Neural cell (in vitro differentiated cells): ENCODE measurements around the gene BMAL1. TPM values are rescaled to one million over a fixed set of nuclear protein-coding genes. Genes with fewer than 3 reads are reported as not detected.

ENCODE experiments used
- H2AFZ ChIP-seq: fragments of 200-600, 300-800 bp; sonication (generic), shearing (Covaris generic); 2 replicates; pipeline ENCODE4 v1.6.0; 2014; ENCODE audit warnings: low read depth, mild to moderate bottlenecking, antibody characterized with exemption, low read length, moderate library complexity
- H3F3A ChIP-seq: fragments of 200-600 bp; shearing (Covaris generic); 2 replicates; pipeline ENCODE4 v1.6.1; 2016; ENCODE audit warnings: mild to moderate bottlenecking, moderate library complexity, mixed read lengths, antibody characterized with exemption, low read length; ENCODE audit not compliant: insufficient read depth, poor library complexity, severe bottlenecking
- H3K27ac ChIP-seq: fragments of 200-600, 300-800 bp; sonication (generic), shearing (Covaris generic); 2 replicates; pipeline ENCODE4 v1.5.1; 2014; ENCODE audit warnings: mild to moderate bottlenecking, low read length, moderate library complexity
- H3K27me3 ChIP-seq: fragments of 300-800, 200-600 bp; sonication (generic), shearing (Covaris generic); 2 replicates; pipeline ENCODE4 v1.6.0; 2014; ENCODE audit warnings: mild to moderate bottlenecking, low read depth, low read length, moderate library complexity; ENCODE audit not compliant: insufficient read depth
- H3K36me3 ChIP-seq: fragments of 300-800, 200-600 bp; sonication (generic), shearing (Covaris generic); 2 replicates; pipeline ENCODE4 v1.5.1; 2014; ENCODE audit warnings: mild to moderate bottlenecking, antibody characterized with exemption, low read length, moderate library complexity; ENCODE audit not compliant: insufficient read depth
- H3K4me2 ChIP-seq: fragments of 300-800, 200-600 bp; sonication (generic), shearing (Covaris generic); 2 replicates; pipeline ENCODE4 v1.6.0; 2014; ENCODE audit warnings: mild to moderate bottlenecking, low read length
- H3K4me3 ChIP-seq: fragments of 300-800, 200-600 bp; sonication (generic), shearing (Covaris generic); 2 replicates; pipeline ENCODE4 v1.5.1; 2014; ENCODE audit warnings: mild to moderate bottlenecking, low read length, moderate library complexity
- H3K79me2 ChIP-seq: fragments of 200-600 bp; shearing (Covaris generic); replicated peaks from 2 replicates; pipeline ENCODE4 v1.6.0; 2014; ENCODE audit warnings: mild to moderate bottlenecking, low read length, moderate library complexity; ENCODE audit not compliant: insufficient read depth
- H3K9ac ChIP-seq: fragments of 300-800, 200-600 bp; sonication (generic), shearing (Covaris generic); 2 replicates; pipeline ENCODE4 v1.6.1; 2016; ENCODE audit warnings: mild to moderate bottlenecking, low read length, mixed read lengths
- H3K9me2 ChIP-seq: fragments of 200-600 bp; shearing (Covaris generic); 2 replicates; pipeline ENCODE4 v1.6.1; 2016; ENCODE audit warnings: mild to moderate bottlenecking, low read length, mixed read lengths; ENCODE audit not compliant: insufficient read depth
- H3K9me3 ChIP-seq: fragments of 200-600, 300-800 bp; sonication (generic), shearing (Covaris generic); 2 replicates; pipeline ENCODE4 v1.6.1; 2016; ENCODE audit warnings: mild to moderate bottlenecking, mixed run types, low read length, moderate library complexity, mixed read lengths
- H4K20me1 ChIP-seq: fragments of 200-600 bp; shearing (Covaris generic); 2 replicates; pipeline ENCODE4 v1.6.1; 2016; ENCODE audit warnings: mild to moderate bottlenecking, mixed run types; ENCODE audit not compliant: insufficient read depth
- EP300 ChIP-seq: fragments of 450-650 bp; conservative IDR thresholded peaks from 2 replicates; pipeline ENCODE4 v1.6.1; 2014; ENCODE audit warnings: antibody characterized with exemption, mild to moderate bottlenecking, moderate library complexity; ENCODE audit not compliant: poor library complexity, severe bottlenecking
- EZH2 ChIP-seq: fragments of 200-600, 300-800 bp; shearing (Covaris generic), sonication (generic); IDR thresholded peaks from 2 replicates; pipeline ENCODE4 v1.6.1; 2014; ENCODE audit warnings: antibody characterized with exemption, low read length, borderline replicate concordance, mild to moderate bottlenecking; ENCODE audit not compliant: insufficient read depth, poor library complexity, severe bottlenecking
- MXI1 ChIP-seq: fragments of 450-650 bp; conservative IDR thresholded peaks from 2 replicates; pipeline ENCODE4 v1.6.1; 2014; ENCODE audit warnings: antibody characterized with exemption, mild to moderate bottlenecking; ENCODE audit not compliant: poor library complexity, severe bottlenecking
- POLR2AphosphoS5 ChIP-seq: IDR thresholded peaks from 2 replicates; pipeline ENCODE4 v1.6.1; 2012
- RAD21 ChIP-seq: fragments of 450-650 bp; conservative IDR thresholded peaks from 2 replicates; pipeline ENCODE4 v1.6.1; 2014; ENCODE audit warnings: antibody characterized with exemption, mild to moderate bottlenecking, moderate library complexity
- SMC3 ChIP-seq: fragments of 450-650 bp; conservative IDR thresholded peaks from 2 replicates; pipeline ENCODE4 v1.6.1; 2014; ENCODE audit warnings: antibody characterized with exemption, mild to moderate bottlenecking, moderate library complexity; ENCODE audit not compliant: poor library complexity
- TAF1 ChIP-seq: IDR thresholded peaks from 2 replicates; pipeline ENCODE4 v1.6.1; 2012; ENCODE audit warnings: low read depth
- polyA plus RNA-seq: library from polyadenylated mRNA; depleted of rRNA; stranded (reverse); fragments of >200 nt; gene quantifications from 2 replicates; pipeline ENCODE4 v1.2.3, GENCODE V29; 2014
- TF ChIP-seq, protein P1 (sequence below): fragments of 450-650 bp; IDR thresholded peaks from 2 replicates; pipeline ENCODE4 v1.5.1; 2014; ENCODE audit warnings: antibody characterized with exemption, mild to moderate bottlenecking, moderate library complexity; ENCODE audit not compliant: poor library complexity, severe bottlenecking
- TF ChIP-seq, protein P2 (sequence below): IDR thresholded peaks from 2 replicates; pipeline ENCODE4 v1.6.1; 2012; ENCODE audit warnings: borderline replicate concordance

Gene BMAL1
- polyA plus RNA-seq, 1 donor from 2014 or later: 17.1 TPM

DNA sequence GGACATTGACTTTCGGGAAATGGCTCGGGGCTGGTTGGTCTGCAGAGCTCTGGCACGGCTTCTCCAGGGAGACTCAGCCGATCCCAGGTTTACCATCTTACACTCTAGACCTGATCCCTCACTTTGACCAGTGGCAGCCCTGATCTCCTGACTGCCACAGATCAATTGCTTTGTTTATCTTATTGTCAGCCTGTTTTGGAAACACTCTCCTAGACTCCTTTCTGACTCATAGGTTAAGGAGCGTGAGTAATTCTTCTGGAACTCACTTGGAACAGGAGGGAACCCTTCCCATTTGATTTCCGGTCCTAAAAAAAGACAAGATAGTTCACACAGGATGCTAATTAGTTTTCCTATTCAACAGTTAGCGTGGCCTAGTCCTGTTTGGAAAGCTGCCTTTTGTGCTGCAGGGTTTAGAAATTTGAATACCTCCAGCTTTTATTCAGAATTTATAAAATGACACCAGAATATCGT, 16.0 kb upstream of the BMAL1 start:
- H3K9me3 ChIP-seq: no peaks in the 10 kb centered on the region
- no peak overlapping the region for H3K27ac ChIP-seq
- no peak overlapping the region for H3K4me2 ChIP-seq
- H2AFZ ChIP-seq: no peak overlapping the region
- H3F3A ChIP-seq: no peaks in the 10 kb centered on the region
- no peaks in the 10 kb centered on the region for H3K36me3 ChIP-seq
- no peaks in the 10 kb centered on the region for H3K79me2 ChIP-seq
- no peaks in the 10 kb centered on the region for H3K9me2 ChIP-seq
- H3K4me3 ChIP-seq: no peak overlapping the region
- no peak overlapping the region for H3K9ac ChIP-seq
- TF ChIP-seq, protein P1, sequence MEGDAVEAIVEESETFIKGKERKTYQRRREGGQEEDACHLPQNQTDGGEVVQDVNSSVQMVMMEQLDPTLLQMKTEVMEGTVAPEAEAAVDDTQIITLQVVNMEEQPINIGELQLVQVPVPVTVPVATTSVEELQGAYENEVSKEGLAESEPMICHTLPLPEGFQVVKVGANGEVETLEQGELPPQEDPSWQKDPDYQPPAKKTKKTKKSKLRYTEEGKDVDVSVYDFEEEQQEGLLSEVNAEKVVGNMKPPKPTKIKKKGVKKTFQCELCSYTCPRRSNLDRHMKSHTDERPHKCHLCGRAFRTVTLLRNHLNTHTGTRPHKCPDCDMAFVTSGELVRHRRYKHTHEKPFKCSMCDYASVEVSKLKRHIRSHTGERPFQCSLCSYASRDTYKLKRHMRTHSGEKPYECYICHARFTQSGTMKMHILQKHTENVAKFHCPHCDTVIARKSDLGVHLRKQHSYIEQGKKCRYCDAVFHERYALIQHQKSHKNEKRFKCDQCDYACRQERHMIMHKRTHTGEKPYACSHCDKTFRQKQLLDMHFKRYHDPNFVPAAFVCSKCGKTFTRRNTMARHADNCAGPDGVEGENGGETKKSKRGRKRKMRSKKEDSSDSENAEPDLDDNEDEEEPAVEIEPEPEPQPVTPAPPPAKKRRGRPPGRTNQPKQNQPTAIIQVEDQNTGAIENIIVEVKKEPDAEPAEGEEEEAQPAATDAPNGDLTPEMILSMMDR: no peak
- no peak for TF ChIP-seq POLR2AphosphoS5
- no peaks in the 10 kb centered on the region for H3K27me3 ChIP-seq
- H4K20me1 ChIP-seq: no peaks in the 10 kb centered on the region

DNA sequence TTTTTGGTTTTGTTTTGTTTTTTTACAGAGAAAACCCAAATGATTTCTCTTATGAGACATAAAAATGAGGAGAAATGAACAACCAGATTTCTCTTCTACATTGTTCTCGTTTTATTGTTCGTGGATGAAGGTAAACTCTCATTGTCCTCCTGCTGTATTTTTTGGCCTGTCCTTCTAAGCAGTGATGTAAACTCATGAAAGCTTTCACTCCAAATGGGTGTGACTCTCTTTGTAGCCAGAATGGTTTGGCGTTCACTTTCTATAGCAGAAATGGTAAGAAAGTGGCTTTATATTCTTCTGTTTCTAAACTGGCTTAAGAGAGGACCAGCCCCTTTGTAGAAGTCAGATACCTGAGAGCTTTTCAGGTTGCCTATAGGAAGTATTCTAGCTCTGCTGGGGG, 15.5 kb upstream of the BMAL1 start:
- Histone ChIP-seq H3K79me2 (no peaks in the 10 kb centered on the region), H3K4me2 (no peak overlapping the region), H3K4me3 (no peak overlapping the region)

DNA sequence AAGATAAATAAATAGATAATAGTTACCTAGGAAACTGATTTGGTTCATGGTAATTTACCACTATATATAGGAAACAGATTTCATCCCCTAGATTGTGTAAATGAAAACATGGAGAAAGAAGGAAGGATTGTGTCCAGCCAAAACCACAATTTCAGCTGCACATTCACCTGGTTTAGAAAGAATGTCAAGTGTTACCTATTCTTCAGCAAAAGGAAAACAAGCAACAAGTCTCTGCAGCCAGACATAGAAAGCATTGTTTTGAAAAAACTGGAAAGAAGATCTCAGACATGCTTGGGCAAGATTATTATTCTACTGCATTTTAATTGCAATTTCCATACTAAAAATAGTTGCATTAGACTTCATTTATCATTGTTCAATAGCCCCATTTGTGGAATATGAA, 8.8 kb upstream of the BMAL1 start:
- Histone ChIP-seq H3K27me3 (peaks cover 15% of the 10 kb centered on the region), H3K79me2 (no peaks in the 10 kb centered on the region), H3K9ac (no peak overlapping the region), H3F3A (no peaks in the 10 kb centered on the region), H3K9me3 (no peaks in the 10 kb centered on the region), H3K9me2 (no peaks in the 10 kb centered on the region), H3K27ac (no peak overlapping the region), H4K20me1 (no peaks in the 10 kb centered on the region), H3K36me3 (no peaks in the 10 kb centered on the region), H2AFZ (no peak overlapping the region), H3K4me2 (no peak overlapping the region), H3K4me3 (no peak overlapping the region)
- TF ChIP-seq POLR2AphosphoS5: no peak
- no peak for TF ChIP-seq RAD21
- TF ChIP-seq MXI1: no peak
- no peak for TF ChIP-seq SMC3
- TF ChIP-seq, protein P2, sequence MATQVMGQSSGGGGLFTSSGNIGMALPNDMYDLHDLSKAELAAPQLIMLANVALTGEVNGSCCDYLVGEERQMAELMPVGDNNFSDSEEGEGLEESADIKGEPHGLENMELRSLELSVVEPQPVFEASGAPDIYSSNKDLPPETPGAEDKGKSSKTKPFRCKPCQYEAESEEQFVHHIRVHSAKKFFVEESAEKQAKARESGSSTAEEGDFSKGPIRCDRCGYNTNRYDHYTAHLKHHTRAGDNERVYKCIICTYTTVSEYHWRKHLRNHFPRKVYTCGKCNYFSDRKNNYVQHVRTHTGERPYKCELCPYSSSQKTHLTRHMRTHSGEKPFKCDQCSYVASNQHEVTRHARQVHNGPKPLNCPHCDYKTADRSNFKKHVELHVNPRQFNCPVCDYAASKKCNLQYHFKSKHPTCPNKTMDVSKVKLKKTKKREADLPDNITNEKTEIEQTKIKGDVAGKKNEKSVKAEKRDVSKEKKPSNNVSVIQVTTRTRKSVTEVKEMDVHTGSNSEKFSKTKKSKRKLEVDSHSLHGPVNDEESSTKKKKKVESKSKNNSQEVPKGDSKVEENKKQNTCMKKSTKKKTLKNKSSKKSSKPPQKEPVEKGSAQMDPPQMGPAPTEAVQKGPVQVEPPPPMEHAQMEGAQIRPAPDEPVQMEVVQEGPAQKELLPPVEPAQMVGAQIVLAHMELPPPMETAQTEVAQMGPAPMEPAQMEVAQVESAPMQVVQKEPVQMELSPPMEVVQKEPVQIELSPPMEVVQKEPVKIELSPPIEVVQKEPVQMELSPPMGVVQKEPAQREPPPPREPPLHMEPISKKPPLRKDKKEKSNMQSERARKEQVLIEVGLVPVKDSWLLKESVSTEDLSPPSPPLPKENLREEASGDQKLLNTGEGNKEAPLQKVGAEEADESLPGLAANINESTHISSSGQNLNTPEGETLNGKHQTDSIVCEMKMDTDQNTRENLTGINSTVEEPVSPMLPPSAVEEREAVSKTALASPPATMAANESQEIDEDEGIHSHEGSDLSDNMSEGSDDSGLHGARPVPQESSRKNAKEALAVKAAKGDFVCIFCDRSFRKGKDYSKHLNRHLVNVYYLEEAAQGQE: no peak

More for the DNA sequence above, 15.5 kb upstream of the BMAL1 start:
- TF ChIP-seq, protein P1: no peak
- TF ChIP-seq RAD21: no peak
- no peak for TF ChIP-seq TAF1
- TF ChIP-seq POLR2AphosphoS5: no peak
- no peak for TF ChIP-seq MXI1
- no peak for TF ChIP-seq EP300
- no peak for TF ChIP-seq SMC3
- TF ChIP-seq EZH2: no peak
- H3K27me3 ChIP-seq: no peaks in the 10 kb centered on the region
- no peak overlapping the region for H2AFZ ChIP-seq
- no peaks in the 10 kb centered on the region for H4K20me1 ChIP-seq
- no peak overlapping the region for H3K27ac ChIP-seq
- H3K9ac ChIP-seq: no peak overlapping the region
- no peaks in the 10 kb centered on the region for H3K9me3 ChIP-seq
- H3K9me2 ChIP-seq: no peaks in the 10 kb centered on the region
- no peaks in the 10 kb centered on the region for H3F3A ChIP-seq
- no peaks in the 10 kb centered on the region for H3K36me3 ChIP-seq
